ENCODE measurements around the gene SLC15A3.

Gene SLC15A3

DNA sequence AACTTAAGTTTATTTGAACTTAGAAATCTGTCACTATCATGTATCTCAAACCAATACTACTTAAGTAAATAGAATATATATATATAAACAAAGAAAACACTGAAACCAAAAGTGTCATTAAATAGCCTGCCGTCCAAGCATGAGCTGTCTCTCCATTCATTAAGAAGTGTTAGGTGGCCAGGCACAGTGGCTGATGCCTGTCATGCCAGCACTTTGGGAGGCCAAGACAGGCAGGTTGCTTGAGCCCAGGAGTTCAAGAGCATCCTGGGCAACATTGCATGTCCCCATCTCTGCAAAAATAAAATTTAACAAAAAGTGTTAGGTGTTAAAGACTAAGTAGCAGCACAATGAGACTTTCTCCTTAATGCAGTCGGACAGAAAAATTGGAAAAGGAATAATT is 33.5 kb upstream of the SLC15A3 start:
- DNase-seq (ENCODE audit: low read depth): no peak
- TF ChIP-seq, protein P1, sequence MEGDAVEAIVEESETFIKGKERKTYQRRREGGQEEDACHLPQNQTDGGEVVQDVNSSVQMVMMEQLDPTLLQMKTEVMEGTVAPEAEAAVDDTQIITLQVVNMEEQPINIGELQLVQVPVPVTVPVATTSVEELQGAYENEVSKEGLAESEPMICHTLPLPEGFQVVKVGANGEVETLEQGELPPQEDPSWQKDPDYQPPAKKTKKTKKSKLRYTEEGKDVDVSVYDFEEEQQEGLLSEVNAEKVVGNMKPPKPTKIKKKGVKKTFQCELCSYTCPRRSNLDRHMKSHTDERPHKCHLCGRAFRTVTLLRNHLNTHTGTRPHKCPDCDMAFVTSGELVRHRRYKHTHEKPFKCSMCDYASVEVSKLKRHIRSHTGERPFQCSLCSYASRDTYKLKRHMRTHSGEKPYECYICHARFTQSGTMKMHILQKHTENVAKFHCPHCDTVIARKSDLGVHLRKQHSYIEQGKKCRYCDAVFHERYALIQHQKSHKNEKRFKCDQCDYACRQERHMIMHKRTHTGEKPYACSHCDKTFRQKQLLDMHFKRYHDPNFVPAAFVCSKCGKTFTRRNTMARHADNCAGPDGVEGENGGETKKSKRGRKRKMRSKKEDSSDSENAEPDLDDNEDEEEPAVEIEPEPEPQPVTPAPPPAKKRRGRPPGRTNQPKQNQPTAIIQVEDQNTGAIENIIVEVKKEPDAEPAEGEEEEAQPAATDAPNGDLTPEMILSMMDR (conservative IDR thresholded peaks at IDR 0.05; ENCODE audit: low read depth, low read length): no peak
- H3K4me3 ChIP-seq (ENCODE audit: low read length): no peak overlapping the region

DNA sequence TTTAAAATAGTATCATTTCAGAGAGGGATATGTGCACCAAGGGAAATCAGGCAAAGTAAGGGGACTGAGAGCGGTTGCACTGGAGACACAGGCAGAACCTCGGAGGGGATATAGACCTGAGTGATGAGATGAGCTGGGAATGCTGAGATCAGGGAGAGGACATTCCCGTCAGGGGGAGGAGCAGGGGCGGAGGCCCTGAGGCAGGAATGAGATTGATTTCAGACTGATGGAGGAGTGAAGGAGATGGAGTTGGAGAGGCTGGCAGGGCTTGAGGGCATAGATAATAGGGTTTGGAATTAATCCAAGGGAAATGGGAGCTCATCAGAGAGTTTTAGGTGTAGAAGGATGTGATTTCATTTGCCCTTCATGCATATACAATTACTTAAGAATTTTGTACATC is 32.7 kb upstream of the SLC15A3 start:
- no peak overlapping the region for H3K4me3 ChIP-seq (ENCODE audit: low read length)
- TF ChIP-seq, protein P1 (conservative IDR thresholded peaks at IDR 0.05; ENCODE audit: low read depth, low read length): no peak
- no peak for DNase-seq (ENCODE audit: low read depth)

DNA sequence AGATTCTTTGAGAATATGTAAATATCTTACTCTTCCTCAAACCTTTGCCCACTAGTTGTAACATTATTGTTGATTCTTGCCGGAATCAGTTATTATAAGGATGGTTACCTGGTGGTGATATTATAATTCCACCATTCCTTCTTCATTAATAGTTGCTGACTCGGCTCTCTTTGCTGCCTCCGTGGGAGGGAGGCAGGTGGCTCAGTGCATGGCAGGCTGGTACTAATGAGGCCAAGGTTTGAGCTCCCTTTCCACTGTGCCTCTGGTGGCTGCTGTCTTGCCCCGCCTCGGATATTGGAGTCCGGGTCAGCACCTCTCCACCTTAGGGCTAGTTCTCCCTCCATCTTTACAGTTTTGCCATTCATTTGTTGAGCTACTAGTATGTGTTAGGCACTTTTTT is 32.2 kb upstream of the SLC15A3 start:
- H3K4me3 ChIP-seq (ENCODE audit: low read length): no peak overlapping the region
- no peak for DNase-seq (ENCODE audit: low read depth)
- TF ChIP-seq, protein P1 (conservative IDR thresholded peaks at IDR 0.05; ENCODE audit: low read depth, low read length): no peak

DNA sequence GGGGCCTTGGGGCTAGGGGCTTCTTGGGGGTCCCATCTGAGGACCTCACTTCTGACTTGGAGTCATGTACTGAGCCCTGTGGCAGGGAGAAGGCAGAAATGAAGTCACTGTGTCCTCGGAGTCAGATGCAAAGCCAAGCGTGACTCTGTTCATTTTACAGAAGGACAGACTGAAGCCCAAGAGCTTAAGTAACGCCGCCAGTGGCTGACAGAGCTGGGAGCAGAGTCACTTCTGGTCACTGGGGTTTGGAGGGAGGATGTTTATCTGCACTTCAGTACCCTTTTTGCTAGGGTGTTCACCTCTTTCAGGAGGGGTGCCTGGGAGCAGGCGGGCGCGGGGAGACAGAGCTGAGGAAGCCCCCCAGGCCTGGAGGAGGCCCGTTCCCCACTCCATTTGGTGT is 30.2 kb upstream of the SLC15A3 start:
- TF ChIP-seq, protein P1 (conservative IDR thresholded peaks at IDR 0.05; ENCODE audit: low read depth, low read length): no peak
- no peak overlapping the region for H3K4me3 ChIP-seq (ENCODE audit: low read length)
- no peak for DNase-seq (ENCODE audit: low read depth)

DNA sequence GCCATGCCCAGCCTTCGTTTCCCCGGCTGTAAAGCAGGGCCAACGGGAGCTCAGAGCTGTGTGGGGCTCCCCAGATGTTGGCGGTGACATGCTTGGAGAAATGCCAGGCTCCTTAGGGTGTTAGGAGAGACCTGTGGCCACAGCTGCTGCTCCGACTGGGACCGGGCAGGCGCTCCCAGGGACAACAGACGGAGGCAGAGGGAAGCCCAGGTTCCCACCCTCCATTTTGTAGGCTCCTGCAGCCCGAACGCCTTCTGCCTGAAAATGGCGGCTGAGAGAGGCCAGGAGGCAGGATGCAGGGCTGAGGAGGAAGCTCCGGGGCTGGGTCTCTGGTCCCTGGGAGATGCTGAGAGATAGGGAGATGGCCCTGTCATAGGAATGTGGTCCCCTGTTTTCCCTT is 29.5 kb upstream of the SLC15A3 start:
- H3K4me3 ChIP-seq (ENCODE audit: low read length): no peak overlapping the region
- TF ChIP-seq, protein P1 (conservative IDR thresholded peaks at IDR 0.05; ENCODE audit: low read depth, low read length): no peak
- DNase-seq (ENCODE audit: low read depth): no peak

DNA sequence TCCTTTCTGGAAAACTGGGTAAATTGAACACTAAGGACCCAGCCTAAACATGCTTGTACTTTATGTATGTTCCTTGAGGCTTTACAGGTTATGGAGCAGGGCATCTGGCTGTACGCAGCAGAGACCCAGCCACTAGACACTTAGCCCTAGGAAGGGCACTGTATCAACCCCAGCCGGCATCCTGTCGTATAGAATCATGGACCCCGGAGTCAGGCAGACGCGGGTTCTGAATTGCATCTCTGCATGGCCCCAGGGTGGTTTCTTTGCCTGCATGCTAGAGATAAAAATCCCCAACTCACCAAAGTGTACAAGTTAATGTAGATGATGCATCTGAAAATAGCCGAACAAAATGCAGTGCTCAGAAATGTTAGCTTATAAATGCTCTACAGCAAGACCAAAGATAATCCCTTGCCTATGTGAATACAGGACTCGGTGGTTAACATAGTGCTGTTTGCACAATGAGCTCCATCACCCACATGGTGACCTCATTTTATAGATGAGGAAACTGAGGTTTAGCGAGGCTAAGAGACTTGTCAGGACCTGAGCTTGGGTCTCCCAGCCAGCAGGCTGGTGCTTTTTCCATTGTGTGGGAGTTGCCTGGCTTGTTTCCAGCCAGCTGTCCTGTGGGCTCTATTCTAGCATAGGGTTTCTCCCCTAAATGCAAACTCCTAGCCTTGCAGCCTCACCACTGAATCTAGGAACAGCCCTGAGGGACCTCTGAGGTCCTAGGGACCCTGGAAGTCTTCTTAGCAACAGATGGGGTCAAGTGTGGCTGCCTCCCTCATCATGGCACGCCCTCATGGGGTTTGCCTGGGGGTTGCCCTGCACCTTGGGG is 26.8 kb upstream of the SLC15A3 start:
- TF ChIP-seq, protein P1 (conservative IDR thresholded peaks at IDR 0.05; ENCODE audit: low read depth, low read length): no peak
- no peak overlapping the region for H3K4me3 ChIP-seq (ENCODE audit: low read length)
- no peak for DNase-seq (ENCODE audit: low read depth)

DNA sequence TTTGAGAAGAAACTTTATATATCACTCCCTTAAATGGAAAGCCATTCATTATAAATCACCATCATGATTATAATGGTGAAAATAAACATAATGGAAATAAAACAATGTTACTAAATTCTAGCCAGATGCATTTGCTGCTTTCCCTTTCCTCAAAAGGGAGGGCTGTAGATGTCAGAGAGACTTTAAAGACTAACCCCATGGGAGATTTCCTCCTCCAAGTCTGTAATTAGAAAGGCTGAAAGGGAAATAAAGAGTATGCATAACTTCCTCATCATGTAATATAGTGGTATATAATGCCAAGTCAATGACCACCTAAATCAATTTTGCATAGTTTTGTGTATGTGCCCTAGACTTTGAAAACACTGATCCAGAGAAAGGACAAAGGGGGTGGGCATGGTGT is 25.9 kb upstream of the SLC15A3 start:
- TF ChIP-seq, protein P1 (conservative IDR thresholded peaks at IDR 0.05; ENCODE audit: low read depth, low read length): no peak
- no peak for DNase-seq (ENCODE audit: low read depth)
- H3K4me3 ChIP-seq (ENCODE audit: low read length): no peak overlapping the region

All from retinal pigment epithelial cell (primary cell).